Stimulated activated CD4-positive, alpha-beta T cell treated with anti-CD3 and anti-CD28 coated beads, Interleukin-1b, Interleukin-23, amount 100 ng/mL, for 1 hour (primary cell): ENCODE measurements around the gene DNAJA4.
A peak's percentile ranks its signal among the peaks of the same experiment; 100 is the strongest.

Experiments used
- DNase-seq, 2 donors: peaks; one replicate each; pipeline ENCODE4 v3.0.0-alpha.2; 2020; ENCODE audit warnings: low read depth in 2 of 2

DNAJA4 gene

DNA sequence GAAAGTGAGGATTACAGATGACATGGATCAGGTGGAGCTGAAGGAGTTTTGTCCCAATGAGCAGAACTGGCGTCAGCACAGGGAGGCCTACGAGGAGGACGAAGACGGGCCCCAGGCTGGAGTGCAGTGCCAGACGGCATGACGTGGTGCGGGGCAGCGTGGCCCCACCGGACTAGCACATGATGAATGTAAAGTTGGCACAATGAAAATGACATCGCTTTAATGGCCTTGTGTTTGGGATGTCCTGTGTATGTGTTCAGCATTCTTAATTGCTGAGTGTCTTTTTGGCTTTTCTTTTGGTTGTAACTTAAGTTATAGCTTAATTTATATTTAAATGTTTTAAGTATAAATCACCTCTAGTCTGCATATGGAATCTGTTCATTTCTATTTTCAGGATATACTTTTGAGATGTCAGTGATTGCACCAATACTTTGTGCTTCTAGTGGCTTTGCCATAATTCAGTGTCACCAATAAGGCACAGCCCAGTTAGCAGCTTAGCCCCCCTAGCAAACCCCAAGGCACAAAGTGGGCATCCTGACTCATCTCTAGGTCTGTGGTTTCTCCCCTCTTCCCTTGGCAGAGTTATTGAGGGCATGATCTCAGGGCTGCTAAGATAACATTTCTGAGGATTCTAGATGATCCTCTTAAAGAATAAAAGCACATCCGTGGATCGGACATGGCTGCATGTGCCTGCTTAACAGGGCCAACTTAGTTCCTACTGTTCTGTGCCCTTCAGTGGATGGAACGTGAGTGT lies 16.1 kb downstream of the DNAJA4 start:
- DNase-seq = no peak

DNA sequence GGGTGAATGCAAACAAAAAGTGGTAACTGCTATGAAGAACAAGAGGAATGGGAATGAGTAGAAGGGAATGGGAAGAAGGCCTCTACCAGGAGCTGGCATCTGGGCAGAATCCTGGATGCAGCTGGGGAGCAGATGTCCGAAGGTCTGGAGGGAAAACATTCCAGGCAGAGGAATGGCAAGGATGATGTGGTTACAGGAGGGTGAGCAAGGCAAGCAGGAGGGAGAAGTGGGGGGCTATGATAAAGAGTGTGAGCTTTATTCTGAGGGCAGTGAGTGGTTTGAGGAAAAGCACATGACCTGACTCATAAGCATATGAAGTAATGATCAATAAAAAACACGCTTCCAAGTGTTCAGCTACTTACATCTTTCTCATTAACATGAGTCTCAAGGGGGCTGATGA lies 18.0 kb downstream of the DNAJA4 start:
- no peak for DNase-seq

DNA sequence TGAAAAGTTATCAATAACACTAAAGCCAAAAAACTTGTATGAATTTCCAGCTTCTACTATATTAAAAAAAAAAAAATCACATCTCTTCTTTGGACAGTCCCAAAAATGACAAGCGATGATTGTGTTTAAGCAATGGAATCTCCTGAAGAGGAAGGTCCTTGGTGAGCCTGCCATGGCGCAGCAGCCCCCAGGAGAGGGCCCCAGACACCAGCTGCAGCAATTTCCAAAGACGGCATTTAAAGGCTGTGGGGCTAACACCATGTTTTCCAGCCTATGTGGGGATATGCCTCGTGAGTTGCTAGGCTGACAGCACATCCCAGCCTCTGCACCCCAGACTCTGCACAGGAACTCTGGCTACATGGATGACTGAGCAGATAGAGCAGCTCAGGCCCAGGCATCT lies 20.4 kb downstream of the DNAJA4 start:
- no peak for DNase-seq

DNA sequence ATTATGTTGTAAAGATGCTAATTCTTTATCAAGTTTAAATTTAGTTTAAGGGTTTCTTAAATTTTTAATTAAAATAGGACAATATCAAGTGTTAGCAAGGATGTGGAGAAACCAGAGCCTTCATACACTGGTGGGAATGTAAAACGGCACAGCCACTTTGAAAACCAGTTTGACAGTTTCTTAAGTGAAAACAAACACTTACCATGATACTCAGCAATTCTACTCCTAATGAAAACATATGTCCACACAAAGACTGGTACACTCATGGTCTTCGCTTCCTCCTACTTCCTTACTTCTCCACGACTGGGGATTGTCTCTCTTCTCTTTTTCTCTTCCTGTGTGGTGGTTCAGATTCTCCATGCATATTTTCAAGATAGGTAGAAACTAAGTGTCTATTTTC lies 25.9 kb downstream of the DNAJA4 start:
- DNase-seq = no peak

DNA sequence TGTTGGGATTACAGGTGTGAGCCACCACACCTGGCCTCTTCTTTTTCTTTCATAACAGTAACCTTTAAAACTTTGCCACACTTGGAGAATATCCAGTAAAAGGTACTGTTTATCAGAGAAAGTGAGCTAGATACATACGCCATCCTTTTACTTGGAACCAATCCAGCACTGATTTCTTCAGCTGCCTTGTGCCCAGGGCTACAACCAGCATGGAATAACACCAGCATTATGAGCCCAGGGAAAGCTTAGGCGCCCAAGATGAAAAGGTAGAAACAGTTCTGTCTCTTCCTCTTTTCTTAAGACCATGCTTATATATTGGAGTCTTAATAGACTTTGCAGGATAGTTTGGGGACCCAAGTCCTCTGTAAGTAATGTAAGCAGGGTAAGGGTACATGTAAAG lies 26.7 kb downstream of the DNAJA4 start:
- DNase-seq = no peak

DNA sequence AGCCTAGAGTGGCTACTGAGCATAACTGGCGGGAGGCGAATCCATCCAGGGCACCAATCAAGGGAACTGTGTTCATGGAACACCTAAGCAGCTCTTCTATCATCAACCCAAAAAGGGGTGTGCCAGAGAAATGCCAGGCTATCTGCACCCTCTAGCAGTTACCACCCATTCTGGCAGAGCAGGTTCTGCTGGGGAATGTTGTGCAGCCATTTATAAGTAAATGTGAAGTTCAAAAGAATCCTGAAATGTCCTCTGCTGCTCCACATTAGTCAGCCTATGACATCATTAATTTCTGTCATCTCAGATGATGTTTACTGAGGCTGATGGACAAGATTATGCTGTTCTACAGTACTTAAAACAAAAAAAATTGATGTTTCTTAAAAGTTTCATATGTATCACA lies 27.3 kb downstream of the DNAJA4 start:
- no peak for DNase-seq

DNA sequence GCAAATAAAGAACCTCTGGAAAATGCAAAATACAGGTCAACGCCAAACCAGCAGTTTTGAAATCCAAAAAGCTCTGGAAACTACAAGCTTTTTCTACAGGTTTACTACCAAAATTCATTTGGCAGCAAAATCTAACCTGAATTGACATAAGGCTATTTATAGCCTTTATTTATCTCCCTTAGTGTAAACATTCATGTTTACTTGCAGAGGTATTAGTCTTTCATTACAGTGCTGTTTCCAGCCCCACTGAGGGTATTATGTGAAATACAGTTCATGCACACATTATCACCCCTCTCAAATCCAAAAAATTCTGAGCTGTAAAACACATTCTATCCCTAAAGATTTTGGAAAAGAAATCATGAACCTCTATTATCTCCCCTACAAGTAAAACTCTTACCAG lies 27.9 kb downstream of the DNAJA4 start:
- no peak for DNase-seq

DNA sequence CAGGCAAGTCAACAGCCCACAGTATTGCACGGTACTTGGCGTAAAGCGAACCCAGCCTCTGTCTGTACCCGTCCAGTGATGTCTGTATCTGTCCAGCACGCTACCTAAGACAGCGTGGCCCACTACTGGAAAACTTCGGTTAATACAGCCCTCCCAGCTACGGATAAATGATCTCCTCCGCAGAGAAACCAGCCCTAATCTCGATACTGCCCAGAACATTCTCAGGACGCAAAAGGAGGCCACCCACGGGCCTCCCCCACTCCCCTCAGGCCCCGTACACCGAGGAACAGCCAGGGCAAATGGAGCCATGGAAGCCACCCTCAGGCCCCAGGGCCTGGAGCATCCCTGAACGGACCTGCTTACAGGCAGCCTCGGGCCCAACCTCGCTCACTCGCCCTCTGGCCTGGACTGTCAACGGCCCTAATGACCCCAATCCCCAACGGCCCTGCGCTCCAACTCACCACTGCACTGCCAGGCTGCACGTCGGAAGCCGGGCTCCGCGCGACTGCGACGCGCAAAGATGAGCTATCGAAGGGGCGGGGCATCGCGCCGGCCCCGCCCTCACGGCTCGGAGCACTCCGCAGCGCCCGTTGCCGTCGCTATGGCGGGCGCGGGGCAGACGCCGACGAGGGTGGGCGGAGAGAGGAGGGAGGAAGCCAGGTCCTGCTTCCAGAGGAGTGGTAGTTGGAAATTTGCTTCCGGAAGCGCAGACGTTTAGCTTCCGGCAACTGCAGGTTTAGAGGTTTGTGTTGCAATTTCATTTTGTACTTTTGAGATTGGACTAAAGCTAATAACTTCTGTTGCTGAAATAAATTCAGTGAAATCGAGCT lies 35.0 kb downstream of the DNAJA4 start, which contains the start of gene SKIC8:
TSS of gene SKIC8 (minus strand) at position 509 of the 830 bp plus-strand sequence. CDS start 3,923 bp downstream, outside the sequence.
- peak; percentile 64 to 83 for DNase-seq

DNA sequence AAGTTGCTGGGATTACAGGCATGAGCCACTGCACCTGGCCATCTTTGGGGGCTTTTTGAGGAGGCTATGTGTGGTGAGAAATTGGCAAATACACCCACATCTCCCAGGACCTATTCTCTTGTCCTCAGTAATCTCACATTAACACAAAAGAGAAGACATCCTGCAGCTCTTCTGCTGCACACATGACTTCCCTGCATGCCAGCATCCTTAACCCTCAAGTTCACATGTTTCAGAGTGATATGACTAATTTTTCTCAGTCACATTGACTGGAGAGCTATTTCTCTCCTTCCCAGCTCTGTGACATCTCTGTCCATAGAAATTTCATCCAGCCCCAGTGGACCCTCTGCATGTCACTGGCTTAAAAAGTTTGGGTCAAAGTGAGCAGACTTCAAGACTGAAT lies 37.0 kb downstream of the DNAJA4 start:
- no peak for DNase-seq

DNA sequence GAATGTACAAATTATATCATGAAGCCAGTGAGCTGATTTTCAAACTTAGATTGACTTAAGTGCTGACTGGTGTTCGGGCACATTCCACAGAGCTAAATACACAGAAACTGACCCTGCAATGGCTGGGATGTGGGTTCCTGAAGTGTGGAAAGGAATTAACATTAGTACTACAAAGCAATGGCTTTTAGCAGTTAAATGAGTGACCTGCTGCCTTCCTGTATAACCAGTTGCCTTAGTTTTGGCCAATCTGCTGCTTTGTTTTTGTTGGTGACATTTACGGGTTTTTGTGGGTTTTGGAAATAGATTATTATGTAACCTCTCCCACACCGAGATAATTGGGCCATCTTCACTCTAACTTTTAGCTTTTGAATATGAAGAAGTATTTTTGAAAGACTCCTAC lies 37.5 kb downstream of the DNAJA4 start:
- DNase-seq = no peak

DNA sequence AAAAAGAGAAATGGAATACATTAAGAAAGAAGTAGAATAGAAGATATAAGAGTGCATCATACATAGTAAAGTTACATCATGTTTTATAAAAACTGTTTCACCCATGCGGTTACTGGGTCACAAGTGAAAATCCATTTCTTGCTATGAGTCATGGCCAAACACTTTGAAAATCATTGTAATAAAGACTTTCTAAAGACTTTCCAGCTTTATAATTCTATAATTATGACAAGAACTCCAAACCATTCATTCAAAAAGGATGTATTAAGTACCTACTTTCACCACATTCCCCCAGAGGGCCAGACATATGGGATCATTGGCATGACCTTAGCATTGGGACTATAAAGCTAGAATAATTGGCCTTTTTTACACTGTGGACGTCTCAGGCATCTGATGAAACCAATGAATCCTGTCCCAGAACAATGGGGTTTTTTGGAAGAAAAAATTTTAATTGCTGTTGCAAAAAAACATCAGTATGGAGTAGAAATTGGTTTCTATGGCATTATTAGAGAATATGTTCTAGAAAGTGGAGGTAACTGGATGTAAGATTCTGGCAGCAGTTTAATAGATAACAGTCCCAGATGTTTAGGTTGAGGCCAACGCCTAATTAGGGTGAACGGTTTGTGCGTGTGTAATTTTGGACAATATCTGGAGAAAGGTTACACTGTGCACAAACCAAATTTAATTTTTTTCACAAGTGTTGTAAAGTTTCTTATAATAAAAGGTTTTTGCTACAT lies 38.4 kb downstream of the DNAJA4 start:
- no peak for DNase-seq

DNA sequence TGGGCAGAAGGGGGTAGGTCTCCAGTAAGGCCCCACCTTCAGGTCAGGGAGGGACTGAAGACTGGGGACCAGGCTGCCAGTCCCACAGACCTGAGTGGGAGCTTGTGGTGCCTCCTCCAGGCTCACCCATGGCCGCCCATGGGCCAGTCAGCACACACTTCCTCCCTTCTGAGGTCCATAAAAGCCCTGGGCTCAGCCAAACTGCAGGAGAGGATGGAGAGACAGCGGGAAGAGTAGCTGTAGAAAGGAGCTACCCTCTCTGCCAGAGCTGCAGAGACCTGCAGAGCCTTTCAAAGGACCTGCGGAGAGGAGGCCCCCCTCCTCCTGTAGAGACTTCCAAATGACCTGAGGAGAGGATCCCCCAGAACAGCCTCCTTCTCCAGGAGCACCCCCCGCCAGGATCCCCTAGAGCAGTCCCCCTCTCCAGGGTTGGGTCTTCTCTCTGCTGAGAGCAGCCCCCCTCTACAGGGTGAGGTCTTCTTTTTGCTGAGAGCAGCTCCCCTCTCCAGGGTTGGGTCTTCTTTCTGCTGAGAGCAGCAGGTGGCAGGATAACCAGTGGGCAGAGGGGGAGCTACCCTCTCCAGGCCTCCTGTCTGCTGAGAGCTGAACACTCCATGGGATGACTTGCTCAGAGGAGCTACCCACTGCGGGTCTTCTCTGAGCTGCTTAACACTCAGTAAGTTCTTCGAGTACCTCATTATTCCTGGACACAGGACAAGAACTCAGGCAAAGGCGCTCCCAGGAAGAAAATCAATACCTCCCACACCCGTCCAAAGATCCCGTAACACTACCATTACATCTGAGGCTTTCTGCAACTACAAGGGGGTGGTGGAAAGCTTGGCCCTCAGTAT lies 40.1 kb downstream of the DNAJA4 start:
- no peak for DNase-seq

DNA sequence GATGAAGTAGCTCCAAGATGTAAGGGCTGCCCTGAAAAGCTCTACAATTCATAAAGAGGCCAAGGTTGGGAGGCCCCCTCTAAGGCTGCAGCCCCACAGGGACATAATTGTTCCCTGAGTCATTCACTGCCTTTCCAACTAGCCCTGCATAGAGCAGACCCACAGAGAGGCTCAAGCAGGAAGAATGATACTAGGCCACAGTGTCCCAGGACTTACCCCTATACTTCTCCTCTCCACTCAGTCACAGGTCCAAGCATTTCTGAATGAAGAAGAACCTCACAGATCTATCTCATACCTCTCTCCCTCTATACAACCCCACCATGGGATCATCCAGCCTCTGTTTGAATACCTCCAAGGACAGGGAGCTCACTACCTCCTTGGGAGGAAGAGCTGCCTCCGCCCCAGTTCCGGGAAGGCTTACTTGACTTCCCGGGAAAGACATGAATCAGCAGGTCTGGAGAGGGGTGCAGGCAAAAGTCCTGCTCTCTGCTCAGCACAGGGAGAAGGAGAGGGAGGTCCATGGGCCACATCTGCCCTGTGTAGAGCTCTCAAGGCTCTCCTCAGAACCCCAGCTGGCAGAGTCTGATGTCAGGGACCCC lies 41.9 kb downstream of the DNAJA4 start:
- no peak for DNase-seq

DNA sequence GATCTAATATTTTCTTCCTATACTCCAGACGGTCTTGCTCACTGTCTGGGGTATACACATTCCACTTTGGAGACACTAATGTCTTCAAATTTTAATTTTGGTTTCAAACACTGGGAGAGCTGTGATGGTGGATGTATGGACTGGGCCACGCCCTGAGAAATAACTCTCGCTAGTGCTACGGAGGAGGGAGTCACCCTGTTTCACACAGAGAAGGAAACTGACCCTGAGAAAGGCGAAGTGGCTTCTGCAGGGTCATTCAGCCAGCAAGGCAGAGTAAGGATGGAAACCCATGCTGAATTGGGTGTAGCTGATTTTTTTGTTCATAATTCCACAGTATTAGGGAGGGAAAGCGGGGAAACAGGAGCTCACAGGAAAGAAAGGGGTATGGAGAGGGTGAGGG lies 43.6 kb downstream of the DNAJA4 start:
- DNase-seq = no peak

DNA sequence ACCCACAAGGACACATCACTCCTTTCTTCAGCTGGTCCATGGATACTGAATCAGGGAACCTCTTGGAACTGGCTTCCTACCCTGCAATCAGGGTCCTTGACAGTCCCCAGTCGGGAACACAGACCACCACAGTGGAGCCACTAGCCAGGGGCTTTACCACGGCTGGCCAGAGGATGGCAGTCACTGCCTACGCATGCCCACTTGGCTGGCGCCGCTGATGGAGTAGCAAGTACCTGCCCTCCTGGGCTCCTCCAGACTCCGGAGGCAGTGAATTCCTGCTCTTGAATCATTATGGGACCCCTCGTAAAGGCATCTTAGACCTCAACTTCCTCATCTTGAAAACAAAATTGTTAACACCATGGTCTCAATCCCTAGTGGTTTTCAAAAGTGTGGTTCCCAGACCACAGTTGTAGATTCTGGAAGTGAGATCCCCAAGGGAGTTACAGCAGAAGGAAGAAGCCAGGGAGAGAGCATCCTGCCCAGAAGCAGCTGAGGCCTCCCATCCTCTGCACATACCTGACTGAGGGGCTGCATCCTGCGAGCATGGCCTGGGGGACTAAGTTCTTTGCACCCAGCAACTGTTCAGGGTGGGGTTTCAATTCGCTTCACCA lies 44.2 kb downstream of the DNAJA4 start:
- no peak for DNase-seq

DNA sequence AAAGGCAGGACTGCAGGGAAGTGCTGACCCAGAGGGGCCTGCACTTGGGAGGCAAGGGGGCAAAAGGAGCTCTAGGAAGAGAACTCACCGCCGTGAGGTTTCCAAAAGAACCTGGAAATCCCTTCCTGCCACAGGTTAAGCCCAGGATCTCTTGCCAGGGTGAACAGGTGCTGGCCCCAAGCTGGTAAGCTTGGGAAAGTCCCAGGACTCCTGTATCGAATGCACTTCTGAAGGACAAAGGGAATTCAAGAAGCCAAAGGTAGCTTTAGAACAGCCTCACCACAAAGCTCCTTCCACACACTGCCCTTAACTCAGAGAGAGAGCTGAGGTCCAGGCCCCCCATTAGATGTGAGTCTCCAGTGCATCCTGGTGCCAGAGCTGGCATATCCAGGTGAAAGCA lies 46.9 kb downstream of the DNAJA4 start:
- DNase-seq = no peak

DNA sequence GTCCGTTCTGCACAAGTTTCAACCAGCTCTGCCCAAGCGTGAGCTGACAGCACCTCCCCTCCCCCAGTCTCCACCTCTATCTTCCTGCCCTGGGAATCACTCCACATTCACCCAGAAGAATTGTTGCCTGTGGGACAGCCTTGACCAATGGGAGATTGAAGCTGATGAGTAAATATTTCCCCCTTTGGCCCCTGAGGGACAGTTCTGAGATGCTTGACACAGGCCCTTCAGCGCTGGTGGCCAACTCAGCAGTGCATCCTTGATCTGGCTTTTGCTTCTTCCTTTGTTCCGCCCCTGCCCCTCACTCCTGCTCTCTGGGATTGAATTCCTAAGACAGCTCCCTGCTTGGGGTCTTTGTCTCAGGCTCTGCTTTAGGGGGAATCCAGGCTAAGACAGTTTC lies 48.2 kb downstream of the DNAJA4 start:
- DNase-seq = no peak

DNA sequence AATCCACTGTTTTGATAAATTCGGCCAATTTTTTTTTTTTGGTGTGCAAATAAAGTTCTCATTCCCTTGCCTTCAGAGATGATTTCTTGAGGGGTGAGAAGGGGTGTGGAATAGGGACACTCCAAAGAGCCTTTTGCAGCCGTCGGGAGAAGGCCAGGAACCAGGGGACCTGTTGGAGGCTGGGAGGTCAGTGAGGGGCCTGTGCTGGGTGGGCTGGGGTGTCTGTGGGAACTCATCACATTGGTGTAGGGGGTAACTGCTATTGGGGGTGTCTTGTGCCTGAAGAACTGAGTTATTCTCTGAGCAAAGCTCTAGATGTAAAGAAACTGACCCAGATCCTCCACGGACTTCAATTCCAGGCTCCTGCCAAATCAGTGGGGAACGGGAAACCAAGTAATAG lies 48.6 kb downstream of the DNAJA4 start:
- no peak for DNase-seq

DNA sequence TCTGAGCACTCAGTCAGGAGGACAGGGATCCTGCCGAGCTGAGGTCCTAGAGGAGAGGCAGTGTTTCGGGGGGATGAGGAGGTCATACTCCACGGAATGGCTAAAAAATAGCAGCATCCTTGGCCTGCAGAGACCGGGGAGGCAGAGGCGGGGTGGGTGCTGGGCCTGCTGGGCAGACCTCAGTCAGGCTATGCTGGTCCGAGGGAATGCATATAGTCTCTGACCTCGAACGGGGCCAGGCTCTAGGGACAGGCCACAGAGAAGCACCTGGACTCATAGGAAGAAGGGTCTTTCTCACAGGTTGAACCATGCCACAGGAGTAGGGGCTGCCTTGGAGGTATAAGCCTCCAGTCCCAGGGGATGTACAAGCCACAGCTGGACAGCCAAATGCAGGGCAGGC lies 49.0 kb downstream of the DNAJA4 start:
- no peak for DNase-seq

DNA sequence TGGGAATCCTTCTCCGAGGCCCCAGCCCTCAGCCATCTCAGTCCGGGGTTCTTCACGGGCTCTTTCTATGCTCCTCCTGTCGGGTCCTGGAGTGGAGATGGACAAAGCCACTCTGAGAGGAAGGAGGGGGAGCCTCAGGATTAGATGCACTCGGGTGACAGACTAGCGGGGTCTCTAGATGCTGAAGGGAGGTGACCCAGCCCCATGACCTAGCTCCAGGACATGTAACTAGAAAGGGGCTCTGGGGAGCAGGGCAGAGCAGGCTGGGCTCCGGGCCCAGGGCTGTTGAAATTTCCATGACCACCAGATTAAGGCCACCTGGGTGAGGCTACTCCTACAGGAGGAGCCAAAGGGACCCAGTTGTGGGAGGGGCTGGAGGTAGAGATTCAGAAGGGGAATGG lies 49.8 kb downstream of the DNAJA4 start:
- no peak for DNase-seq
